Transverse colon (tissue), 4 donors: ENCODE measurements around the gene LRRFIP2. TPM values are rescaled to one million over a fixed set of nuclear protein-coding genes. Genes with fewer than 3 reads are reported as not detected.

Experiments
- DNase-seq: peaks from one replicate; pipeline ENCODE4 v3.0.0-alpha.2; 2019
- H3K27ac ChIP-seq, 4 donors: fragments of 200-600 bp; sonication (generic); 2 replicates each; pipeline ENCODE4 v1.5.1; 2016 to 2018; ENCODE audit warnings: inconsistent platforms in 4 of 4
- H3K27me3 ChIP-seq: fragments of 200-600 bp; sonication (generic); 2 replicates; pipeline ENCODE4 v1.5.1; 2017; ENCODE audit warnings: inconsistent platforms
- H3K36me3 ChIP-seq, 4 donors: fragments of 200-600 bp; sonication (generic); 2 replicates each; pipeline ENCODE4 v1.5.1; 2017 to 2019; ENCODE audit warnings: inconsistent platforms in 4 of 4
- H3K4me1 ChIP-seq, 4 donors: fragments of 200-600 bp; sonication (generic); 2 replicates each; pipeline ENCODE4 v1.5.1; 2017 to 2020; ENCODE audit warnings: inconsistent platforms in 4 of 4
- H3K4me3 ChIP-seq, 4 donors: fragments of 200-600 bp; sonication (generic); 1 replicate in 1 of 4; 2 replicates in 3 of 4; pipeline versions ENCODE4 v1.5.1 to v1.6.1; 2017 to 2019; ENCODE audit warnings: inconsistent platforms in 4 of 4
- H3K9me3 ChIP-seq, 2 donors: fragments of 200-600 bp; sonication (generic); 2 replicates each; pipeline ENCODE4 v1.5.1; 2017 to 2019; ENCODE audit warnings: inconsistent platforms in 2 of 2
- CTCF ChIP-seq, 5 experiments: fragments of 200-600 bp in 3 of 5; fragments of 450-650 bp in 2 of 5; sonication (generic) in 3 of 5; IDR thresholded peaks; 1 replicate in 2 of 5; 2 replicates in 3 of 5; pipeline ENCODE4 v1.5.1; 2016 to 2017; ENCODE audit warnings: antibody characterized with exemption in 5 of 5, inconsistent platforms in 3 of 5, mild to moderate bottlenecking in 2 of 5, moderate library complexity in 1 of 5
- EP300 ChIP-seq: sonication (generic); formaldehyde crosslinking; IDR thresholded peaks from one replicate; pipeline ENCODE4 v1.6.1; 2017; ENCODE audit warnings: antibody characterized with exemption, low read depth
- POLR2A ChIP-seq: fragments of 450-650 bp; IDR thresholded peaks from one replicate; pipeline ENCODE4 v1.6.1; 2016; ENCODE audit warnings: antibody characterized with exemption, mild to moderate bottlenecking, moderate library complexity
- POLR2AphosphoS5 ChIP-seq, 3 donors: sonication (generic); formaldehyde crosslinking; IDR thresholded peaks; one replicate each; pipeline ENCODE4 v1.6.1; 2016; ENCODE audit warnings: antibody characterized with exemption in 3 of 3
- WGBS, 2 donors: methylation state at CpG; one replicate each; pipeline ENCODE4 v1.1.5; 2018; ENCODE audit warnings: low coverage in 1 of 2; 5-methylcytosine and 5-hydroxymethylcytosine counted together
- in situ Hi-C, 4 donors: fragments of 200-750 bp; cut with MboI; loops; one replicate each; pipeline versions ENCODE4 v1.15.0 to v1.15.1; 2017; ENCODE audit warnings: low sequenced_read_pairs in 3 of 4, low pct_ligation_motif_present in 1 of 4, low pct_unique_long_range_greater_than_20kb in 1 of 4
- intact Hi-C: fragments of 100-400 bp; cut with DNase I; formaldehyde crosslinking; loops from one replicate; pipeline ENCODE4 v1.15.1; 2023; ENCODE audit warnings: low total_unique reads
- total RNA-seq, 4 donors: library from RNA; depleted of rRNA; stranded (reverse); fragments of >200 nt; gene quantifications; one replicate each; pipeline ENCODE4 v1.1.0, GENCODE V29; 2016

The LRRFIP2 gene
- total RNA-seq, 4 donors from 2014 or later, result 136 to 198 (median 167) TPM

DNA sequence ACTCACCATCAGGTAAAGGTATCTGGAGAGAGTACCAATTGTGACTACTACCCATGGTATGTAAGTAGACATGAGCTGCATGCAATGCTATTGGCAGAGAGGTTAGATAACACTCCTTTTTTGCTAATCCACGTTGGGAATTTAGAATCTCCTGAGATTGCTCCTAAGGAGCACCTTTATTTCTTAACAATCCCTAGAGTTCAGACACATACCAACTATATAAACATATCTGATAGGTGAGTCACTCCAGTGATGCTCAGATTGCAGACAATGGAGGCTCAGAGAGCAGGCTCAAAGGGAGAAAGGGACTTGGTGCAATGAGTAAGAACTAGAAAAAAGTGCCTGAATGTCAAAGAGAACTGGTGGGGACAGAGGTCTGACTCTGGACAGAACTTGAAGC lies 47.0 kb upstream of the LRRFIP2 start:
- DNase-seq, result no peak
- in situ Hi-C loops, result loop anchor here in 3 of 4 donors (25.0 kb wide), 2 partner anchors 184 to 484 kb away; no protein-coding TSS in a partner anchor
- intact Hi-C loops, result no loop called here
- Histone ChIP-seq H3K9me3 (no peaks in the 10 kb centered on the region), H3K27ac (no peak overlapping the region), H3K4me3 (no peak overlapping the region), H3K4me1 (no peaks in the 10 kb centered on the region), H3K36me3 (no peaks in the 10 kb centered on the region), H3K27me3 (no peaks in the 10 kb centered on the region)
- TF ChIP-seq POLR2A (no peak), CTCF (IDR thresholded peaks at IDR 0.05) (no peak), EP300 (no peak), POLR2AphosphoS5 (IDR thresholded peaks at IDR 0.05) (no peak)
- WGBS, 2 donors, result 29% methylated on average over 1 of the region's 1 CpG; no CpG with 5 or more reads in 1 of the 2 donors

DNA sequence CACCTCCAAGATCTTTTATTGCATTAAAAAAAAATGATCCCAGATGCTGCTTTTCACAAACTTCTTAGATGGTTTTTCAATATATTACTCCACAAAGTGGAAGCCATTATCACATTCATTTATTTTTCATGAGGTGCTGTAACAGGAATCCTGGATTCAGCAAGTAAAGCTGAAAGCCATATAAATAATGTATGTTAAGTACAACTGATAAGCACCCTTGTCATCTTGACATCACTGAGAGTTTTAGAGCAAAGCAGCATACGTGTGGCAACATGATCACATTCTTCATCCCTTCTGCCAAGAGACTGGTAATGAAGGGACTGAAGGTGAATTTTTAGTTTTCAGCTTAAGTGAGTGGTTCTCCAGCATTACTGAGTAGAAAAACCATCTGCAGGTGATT lies 44.9 kb upstream of the LRRFIP2 start:
- TF ChIP-seq POLR2A, result no peak
- no peak for TF ChIP-seq POLR2AphosphoS5 (IDR thresholded peaks at IDR 0.05)
- no peak for TF ChIP-seq EP300
- no peak for TF ChIP-seq CTCF (IDR thresholded peaks at IDR 0.05)
- Histone ChIP-seq H3K4me1 (no peaks in the 10 kb centered on the region), H3K9me3 (no peaks in the 10 kb centered on the region), H3K27me3 (no peaks in the 10 kb centered on the region), H3K4me3 (no peak overlapping the region), H3K36me3 (no peaks in the 10 kb centered on the region), H3K27ac (no peak overlapping the region)
- in situ Hi-C loops (loop anchor here (10.0 to 25.0 kb wide), 3 partner anchors 182 to 482 kb away; no protein-coding TSS in a partner anchor), intact Hi-C loops (no loop called here)
- 90 to 100% methylated on average over 1 of the region's 1 CpG for WGBS, 2 donors
- DNase-seq, result no peak

GRCh38 chr3:37218206-37218605 lies 43.8 kb upstream of the LRRFIP2 start:
- in situ Hi-C loops (loop anchor here (10.0 to 25.0 kb wide), 3 partner anchors 181 to 481 kb away; no protein-coding TSS in a partner anchor), intact Hi-C loops (no loop called here)
- no peak for DNase-seq
- WGBS, 2 donors, result 100% methylated on average over 1 of the region's 1 CpG; no CpG with 5 or more reads in 1 of the 2 donors
- H3K4me3 ChIP-seq, result no peak overlapping the region
- H3K36me3 ChIP-seq, result no peaks in the 10 kb centered on the region
- no peaks in the 10 kb centered on the region for H3K9me3 ChIP-seq
- TF ChIP-seq POLR2AphosphoS5 (IDR thresholded peaks at IDR 0.05) (no peak), CTCF (IDR thresholded peaks at IDR 0.05) (no peak), POLR2A (no peak), EP300 (no peak)
- H3K27me3 ChIP-seq, result no peaks in the 10 kb centered on the region
- H3K27ac ChIP-seq, result no peak overlapping the region
- peaks cover 0 to 2% (median 0%) of the 10 kb centered on the region in 4 donors for H3K4me1 ChIP-seq

DNA sequence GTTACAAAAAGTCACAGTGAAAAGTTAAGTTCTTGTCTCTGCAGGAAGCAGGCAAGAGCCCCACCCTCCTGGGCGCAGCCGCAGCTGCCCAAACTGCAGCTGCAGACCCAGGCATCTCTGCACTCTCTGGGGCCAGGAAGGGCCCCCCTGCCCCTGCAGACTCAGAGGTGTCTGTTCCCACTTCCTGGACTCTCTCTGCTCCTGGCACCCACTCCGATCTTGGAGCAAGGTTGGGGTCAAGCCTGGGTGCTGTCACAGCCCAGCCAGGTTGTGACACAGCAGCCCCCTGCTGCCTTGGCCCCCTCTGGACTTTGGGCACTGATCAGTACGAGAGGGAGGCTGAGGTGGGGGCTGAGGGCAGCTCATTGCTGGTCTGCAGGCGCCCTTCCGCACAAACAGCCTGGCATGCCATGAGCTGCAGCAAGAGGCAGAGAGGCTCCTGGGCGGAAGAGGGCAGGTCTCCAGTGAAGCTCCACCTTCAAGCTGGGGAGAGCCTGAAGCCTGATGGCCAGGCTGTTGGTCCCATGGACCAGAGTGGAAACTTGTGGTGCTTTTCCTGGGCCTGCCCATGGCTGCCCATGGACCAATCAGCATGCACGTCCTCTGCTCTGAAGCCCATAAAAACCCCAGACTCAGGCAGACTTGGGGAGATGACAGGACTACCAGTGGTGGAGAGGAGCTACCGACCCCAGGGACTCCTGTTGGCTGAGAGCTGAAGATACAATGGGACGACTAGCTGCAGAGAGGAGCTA lies 42.9 kb upstream of the LRRFIP2 start:
- WGBS, 2 donors, result 82% methylated on average over 7 of the region's 10 CpGs; no CpG with 5 or more reads in 1 of the 2 donors
- Histone ChIP-seq H3K27me3 (no peaks in the 10 kb centered on the region), H3K36me3 (no peaks in the 10 kb centered on the region), H3K9me3 (no peaks in the 10 kb centered on the region), H3K4me3 (no peak overlapping the region), H3K27ac (no peak overlapping the region), H3K4me1 (peaks cover 0 to 7% (median 0%) of the 10 kb centered on the region in 4 donors)
- DNase-seq, result no peak
- TF ChIP-seq EP300 (no peak), POLR2A (no peak), POLR2AphosphoS5 (IDR thresholded peaks at IDR 0.05) (no peak), CTCF (IDR thresholded peaks at IDR 0.05) (no peak)
- in situ Hi-C loops, result loop anchor here (10.0 to 25.0 kb wide), 3 partner anchors 180 to 480 kb away; no protein-coding TSS in a partner anchor
- intact Hi-C loops, result no loop called here
